HepG2 (cell line): Measurements from ENCODE around the gene KAT7. TPM values are rescaled to one million over a fixed set of nuclear protein-coding genes. Genes with fewer than 3 reads are reported as not detected.

Source experiments
- ASH2L ChIP-seq: fragments of 300-600, 200-600 bp; sonication (generic); IDR thresholded peaks from 2 replicates; pipeline ENCODE4 v1.7.0; 2017; ENCODE audit warnings: low read depth, mild to moderate bottlenecking, moderate library complexity, mixed read lengths, low read length; ENCODE audit not compliant: insufficient read length
- CC2D1A ChIP-seq: sonication (generic); formaldehyde crosslinking; IDR thresholded peaks from 2 replicates; pipeline ENCODE4 v1.8.1; 2023; ENCODE audit warnings: mild to moderate bottlenecking, missing genetic modification reagents
- NFYC ChIP-seq: IDR thresholded peaks from 2 replicates; pipeline ENCODE4 v1.6.1; 2016; ENCODE audit warnings: missing genetic modification reagents, missing compliant biosample characterization
- NR2F1 ChIP-seq, 2 experiments: fragments of 450-650 bp in 1 of 2; formaldehyde crosslinking in 1 of 2; IDR thresholded peaks; 2 replicates each; pipeline versions ENCODE4 v1.5.0 to v1.6.1; 2016 to 2020; ENCODE audit warnings: mild to moderate bottlenecking in 1 of 2, missing compliant biosample characterization in 1 of 2, missing genetic modification reagents in 1 of 2, moderate library complexity in 1 of 2
- PRDM4 ChIP-seq: sonication (generic); formaldehyde crosslinking; IDR thresholded peaks from 2 replicates; pipeline ENCODE4 v1.9.0; 2021; ENCODE audit warnings: missing genetic modification reagents, borderline replicate concordance
- RARG ChIP-seq: sonication (generic); formaldehyde crosslinking; IDR thresholded peaks from 2 replicates; pipeline ENCODE4 v1.4.0; 2020; ENCODE audit warnings: low read depth, mild to moderate bottlenecking, missing genetic modification reagents
- REXO4 ChIP-seq: sonication (generic); formaldehyde crosslinking; IDR thresholded peaks from 2 replicates; pipeline ENCODE4 v1.8.0; 2022; ENCODE audit warnings: missing genetic modification reagents, mild to moderate bottlenecking, borderline replicate concordance
- RFXANK ChIP-seq: IDR thresholded peaks from 2 replicates; pipeline ENCODE4 v1.6.1; 2016
- SIN3A ChIP-seq: IDR thresholded peaks from 2 replicates; pipeline ENCODE4 v1.6.1; 2011; ENCODE audit warnings: low read depth, mild to moderate bottlenecking, control low read depth, low read length, borderline replicate concordance
- SMYD3 ChIP-seq: sonication (generic); formaldehyde crosslinking; IDR thresholded peaks from 2 replicates; pipeline ENCODE4 v1.8.1; 2023; ENCODE audit warnings: mild to moderate bottlenecking, missing genetic modification reagents
- SOX6 ChIP-seq, 2 experiments: fragments of 450-650 bp in 1 of 2; sonication (generic) in 1 of 2; formaldehyde crosslinking in 1 of 2; IDR thresholded peaks; 2 replicates each; pipeline versions ENCODE4 v1.4.0 to v1.6.1; 2017 to 2020; ENCODE audit warnings: antibody characterized with exemption in 1 of 2, mild to moderate bottlenecking in 1 of 2, missing genetic modification reagents in 1 of 2
- SP4 ChIP-seq: sonication (generic); formaldehyde crosslinking; IDR thresholded peaks from 2 replicates; pipeline ENCODE4 v1.8.1; 2023; ENCODE audit warnings: mild to moderate bottlenecking, missing genetic modification reagents
- YEATS4 ChIP-seq: sonication (generic); formaldehyde crosslinking; IDR thresholded peaks from 2 replicates; pipeline ENCODE4 v1.4.0; 2020; ENCODE audit warnings: missing genetic modification reagents, borderline replicate concordance
- ZBTB4 ChIP-seq: sonication (generic); formaldehyde crosslinking; IDR thresholded peaks from 2 replicates; pipeline ENCODE4 v1.4.0; 2020; ENCODE audit warnings: missing genetic modification reagents, mild to moderate bottlenecking, borderline replicate concordance
- ZFP1 ChIP-seq: IDR thresholded peaks from 2 replicates; pipeline ENCODE4 v1.6.1; 2016
- ZNF180 ChIP-seq: sonication (generic); formaldehyde crosslinking; IDR thresholded peaks from 2 replicates; pipeline ENCODE4 v1.4.0; 2020; ENCODE audit warnings: low read depth, missing genetic modification reagents, borderline replicate concordance
- ZNF264 ChIP-seq: sonication (generic); formaldehyde crosslinking; IDR thresholded peaks from 2 replicates; pipeline ENCODE4 v1.4.0; 2020; ENCODE audit warnings: missing genetic modification reagents
- ZNF3 ChIP-seq: IDR thresholded peaks from 2 replicates; pipeline ENCODE4 v1.7.0; 2017; ENCODE audit warnings: inconsistent platforms
- ZNF33A ChIP-seq: sonication (generic); formaldehyde crosslinking; IDR thresholded peaks from 2 replicates; pipeline ENCODE4 v1.5.1; 2020; ENCODE audit warnings: missing genetic modification reagents, mild to moderate bottlenecking, moderate library complexity, borderline replicate concordance
- ZNF431 ChIP-seq: sonication (generic); formaldehyde crosslinking; IDR thresholded peaks from 2 replicates; pipeline ENCODE4 v1.9.0; 2022; ENCODE audit warnings: missing genetic modification reagents, low read depth, mild to moderate bottlenecking, borderline replicate concordance
- ZNF558 ChIP-seq: sonication (generic); formaldehyde crosslinking; IDR thresholded peaks from 2 replicates; pipeline ENCODE4 v1.9.0; 2022; ENCODE audit warnings: mild to moderate bottlenecking, missing genetic modification reagents, borderline replicate concordance
- ZNF577 ChIP-seq: sonication (generic); formaldehyde crosslinking; IDR thresholded peaks from 2 replicates; pipeline ENCODE4 v1.4.0; 2020; ENCODE audit warnings: mild to moderate bottlenecking, low read depth, missing genetic modification reagents, borderline replicate concordance
- ZNF589 ChIP-seq: sonication (generic); formaldehyde crosslinking; conservative IDR thresholded peaks from 2 replicates; pipeline ENCODE4 v1.8.0; 2022; ENCODE audit warnings: mild to moderate bottlenecking, moderate library complexity, missing genetic modification reagents
- ZNF839 ChIP-seq: sonication (generic); formaldehyde crosslinking; IDR thresholded peaks from 2 replicates; pipeline ENCODE4 v1.4.0; 2020; ENCODE audit warnings: missing genetic modification reagents, mild to moderate bottlenecking, borderline replicate concordance
- polyA plus RNA-seq, 8 experiments: library from polyadenylated mRNA; depleted of rRNA in 3 of 8; stranded (reverse) in 7 of 8; unstranded in 1 of 8; fragments of >200 nt; fragmentation: Illumina TruSeq in 4 of 8; extraction: Trizol in 4 of 8; gene quantifications; 2 replicates each; pipeline versions ENCODE4 v1.2.1 to v1.2.3, GENCODE V29; 2011 to 2016; ENCODE audit warnings: low read depth in 4 of 8, missing spikeins in 1 of 8, mixed read lengths in 1 of 8; ENCODE audit not compliant: insufficient read depth in 1 of 8
- total RNA-seq, 5 experiments: library from RNA; depleted of rRNA; stranded (reverse); fragments of >200 nt; fragmentation: Illumina TruSeq; extraction: Trizol; gene quantifications; 2 replicates each; pipeline ENCODE4 v1.2.3, GENCODE V29; 2016; ENCODE audit warnings: low read depth in 1 of 5

Gene KAT7
- total and polyA plus RNA-seq, 2 of the 13 experiments (the other 11 are each of a cell fraction or from before 2014, with no cell fraction given): 21.2 to 39.2 TPM

DNA sequence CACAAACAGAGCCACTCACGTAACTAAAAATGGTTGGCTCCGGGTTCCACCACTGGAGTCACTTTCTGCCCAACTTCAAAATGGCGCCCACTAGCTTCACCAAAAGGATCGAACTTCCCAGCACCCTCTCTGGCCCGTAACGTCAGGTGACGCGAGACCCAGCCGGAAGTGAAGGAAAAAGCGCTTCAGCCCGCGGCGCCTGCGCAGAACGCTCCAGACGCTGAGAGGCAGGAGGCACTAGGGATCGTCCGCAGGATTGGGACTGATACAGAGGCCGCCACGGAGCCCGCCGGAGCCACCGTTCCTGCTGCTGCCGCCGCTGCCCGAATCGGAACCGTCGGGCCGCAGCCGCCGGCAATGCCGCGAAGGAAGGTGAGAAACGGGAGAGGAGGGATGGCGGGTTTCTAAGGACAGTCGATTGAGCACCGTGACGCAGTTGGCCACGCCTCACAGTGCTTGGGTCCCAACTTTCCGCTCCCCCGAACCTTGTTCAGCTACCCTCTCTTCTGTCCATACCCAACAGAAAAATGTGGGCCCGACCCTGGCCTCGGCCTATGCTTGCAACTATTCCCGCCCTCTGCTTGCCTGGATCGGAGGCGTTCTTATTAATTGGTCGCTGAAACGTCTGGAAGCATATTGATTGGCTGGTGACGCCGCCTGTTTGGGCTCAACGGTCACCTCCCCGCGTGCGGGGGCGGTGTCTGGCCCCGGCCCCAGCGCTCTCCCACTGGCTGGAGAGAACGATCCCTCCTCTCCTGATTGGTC lies at the start of gene KAT7 (continued):
- TF ChIP-seq ZFP1 (CRISPR knock-in tag) (peak; percentile 53), ZNF180 (CRISPR knock-in tag) (0 out of 2 replicates have a peak, but pooled peaks have one; percentile 84), REXO4 (CRISPR knock-in tag) (no peak), NFYC (CRISPR knock-in tag) (peak; percentile 98), RFXANK (CRISPR knock-in tag) (no peak; the same call in 1 of the 2 replicates), PRDM4 (CRISPR knock-in tag) (0 out of 2 replicates have a peak, but pooled peaks have one; percentile 28), ZNF839 (peak; percentile 98; the same call in 1 of the 2 replicates), ZNF577 (CRISPR knock-in tag) (no peak), ASH2L (peak; percentile 97), SP4 (CRISPR knock-in tag) (peak; percentile 99), SIN3A (peak; percentile 88; the same call in 1 of the 2 replicates), ZNF33A (CRISPR knock-in tag) (no peak), SMYD3 (CRISPR knock-in tag) (no peak), ZNF431 (CRISPR knock-in tag) (peak; percentile 18; the same call in 1 of the 2 replicates), ZNF558 (CRISPR knock-in tag) (no peak), ZBTB4 (CRISPR knock-in tag) (peak; percentile 68; the same call in 1 of the 2 replicates), RARG (CRISPR knock-in tag) (no peak), ZNF264 (CRISPR knock-in tag) (peak; percentile 6; the same call in 1 of the 2 replicates), YEATS4 (peak; percentile 91; the same call in 1 of the 2 replicates), ZNF589 (no peak), CC2D1A (no peak), NR2F1 (CRISPR knock-in tag; IDR thresholded peaks at IDR 0.05) (no peak), ZNF3 (CRISPR knock-in tag) (no peak), SOX6 (IDR thresholded peaks at IDR 0.05) (no peak), SOX6 (CRISPR knock-in tag; IDR thresholded peaks at IDR 0.05) (no peak; the same call in 1 of the 2 replicates)
